ENCODE data around the gene DBH. TPM values are rescaled to one million over a fixed set of nuclear protein-coding genes. Genes with fewer than 3 reads are reported as not detected.

Gene DBH
- total RNA-seq, 2 donors from 2014 or later: not detected

GRCh38 chr9:133631111-133631510, 5.1 kb upstream of the DBH start:
- H3K4me3 ChIP-seq: no peak overlapping the region
- H3K27me3 ChIP-seq: no peaks in the 10 kb centered on the region
- TF ChIP-seq, protein P1, sequence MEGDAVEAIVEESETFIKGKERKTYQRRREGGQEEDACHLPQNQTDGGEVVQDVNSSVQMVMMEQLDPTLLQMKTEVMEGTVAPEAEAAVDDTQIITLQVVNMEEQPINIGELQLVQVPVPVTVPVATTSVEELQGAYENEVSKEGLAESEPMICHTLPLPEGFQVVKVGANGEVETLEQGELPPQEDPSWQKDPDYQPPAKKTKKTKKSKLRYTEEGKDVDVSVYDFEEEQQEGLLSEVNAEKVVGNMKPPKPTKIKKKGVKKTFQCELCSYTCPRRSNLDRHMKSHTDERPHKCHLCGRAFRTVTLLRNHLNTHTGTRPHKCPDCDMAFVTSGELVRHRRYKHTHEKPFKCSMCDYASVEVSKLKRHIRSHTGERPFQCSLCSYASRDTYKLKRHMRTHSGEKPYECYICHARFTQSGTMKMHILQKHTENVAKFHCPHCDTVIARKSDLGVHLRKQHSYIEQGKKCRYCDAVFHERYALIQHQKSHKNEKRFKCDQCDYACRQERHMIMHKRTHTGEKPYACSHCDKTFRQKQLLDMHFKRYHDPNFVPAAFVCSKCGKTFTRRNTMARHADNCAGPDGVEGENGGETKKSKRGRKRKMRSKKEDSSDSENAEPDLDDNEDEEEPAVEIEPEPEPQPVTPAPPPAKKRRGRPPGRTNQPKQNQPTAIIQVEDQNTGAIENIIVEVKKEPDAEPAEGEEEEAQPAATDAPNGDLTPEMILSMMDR (IDR thresholded peaks at IDR 0.05): no peak
- TF ChIP-seq POLR2A (IDR thresholded peaks at IDR 0.05): no peak
- 82 to 87% methylated on average over 3 to 12 of the region's 12 CpGs for WGBS, 2 donors
- DNase-seq (no peak), ATAC-seq (no peak)
- H3K27ac ChIP-seq: no peak overlapping the region
- no peaks in the 10 kb centered on the region for H3K36me3 ChIP-seq (replicated peaks in 1 of 2; ENCODE audit: insufficient read depth in 1 of 2, low read depth in 2 of 2)
- H3K4me1 ChIP-seq: no peaks in the 10 kb centered on the region
- H3K9me3 ChIP-seq: no peaks in the 10 kb centered on the region
- intact Hi-C loops (cut with DNase I): no loop called here

DNA sequence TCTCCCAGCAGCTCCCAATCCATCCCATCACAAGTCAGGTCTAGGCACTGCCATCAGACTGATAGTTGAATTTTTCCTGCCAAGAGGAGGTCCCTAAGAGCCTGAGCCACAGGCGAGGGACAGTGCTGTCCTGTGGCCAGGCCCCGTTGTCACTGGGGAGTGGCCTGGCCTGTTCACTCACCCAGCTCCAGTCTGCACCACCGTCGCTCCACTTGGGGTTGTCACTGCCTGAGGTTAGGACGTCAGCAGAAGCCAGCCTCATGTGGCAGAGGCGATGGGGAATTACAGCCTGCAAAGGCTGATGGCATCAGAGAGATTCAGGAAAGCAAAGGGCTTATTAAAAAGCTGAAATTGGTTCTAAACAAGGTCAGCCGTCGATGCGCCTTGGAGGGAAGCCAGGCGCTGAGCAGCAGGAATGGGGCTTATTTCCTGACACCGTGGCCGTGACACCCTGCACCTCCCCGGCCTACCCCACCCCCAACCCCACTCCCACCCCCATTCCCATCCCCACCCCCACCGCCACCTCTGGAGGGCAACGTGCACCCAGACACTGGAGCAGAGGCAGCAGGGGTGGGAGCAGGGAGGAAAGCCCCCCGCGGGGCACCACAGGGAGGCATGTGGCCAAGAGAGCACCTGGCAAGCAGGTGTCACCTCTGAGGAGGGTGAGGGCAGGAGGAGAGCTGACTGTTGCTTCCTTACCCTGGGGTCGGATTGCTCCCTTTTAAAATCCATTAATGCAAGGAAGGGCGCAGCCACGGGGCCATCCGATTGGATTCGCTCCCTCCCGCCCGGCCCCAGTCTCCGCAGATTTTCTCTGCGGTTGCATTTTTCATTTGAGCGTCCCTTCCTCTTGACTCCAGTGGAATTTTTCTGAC, 3.1 kb upstream of the DBH start:
- TF ChIP-seq POLR2A (IDR thresholded peaks at IDR 0.05): no peak
- TF ChIP-seq, protein P1 (IDR thresholded peaks at IDR 0.05): no peak
- WGBS, 2 donors: 50 to 53% methylated on average over 24 to 26 of the region's 27 CpGs
- intact Hi-C loops (cut with DNase I): no loop called here
- ATAC-seq: no peak
- no peak for DNase-seq
- no peaks in the 10 kb centered on the region for H3K36me3 ChIP-seq (replicated peaks in 1 of 2; ENCODE audit: insufficient read depth in 1 of 2, low read depth in 2 of 2)
- H3K9me3 ChIP-seq: no peaks in the 10 kb centered on the region
- H3K4me1 ChIP-seq: no peaks in the 10 kb centered on the region
- no peak overlapping the region for H3K27ac ChIP-seq
- no peak overlapping the region for H3K4me3 ChIP-seq
- H3K27me3 ChIP-seq: no peaks in the 10 kb centered on the region

DNA sequence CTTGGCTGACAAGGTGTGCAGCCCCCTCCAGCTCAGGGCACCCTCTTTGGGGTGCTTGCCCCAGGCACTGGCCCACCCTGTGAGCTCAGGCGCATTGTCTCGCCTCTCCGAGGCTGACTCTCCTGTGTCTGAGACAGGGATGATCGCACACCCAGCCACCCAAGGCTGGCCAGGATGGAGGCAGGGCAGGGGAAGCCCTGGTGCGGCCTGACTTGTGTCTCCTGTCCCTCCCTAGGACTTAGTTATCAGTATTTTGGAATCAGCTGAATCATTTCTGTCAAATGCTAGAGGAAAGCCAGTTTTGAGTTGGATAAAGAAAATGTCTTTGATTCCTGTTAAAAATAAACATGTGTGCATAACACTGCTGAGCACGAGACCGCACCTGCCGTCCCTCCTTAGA, 2.5 kb upstream of the DBH start:
- TF ChIP-seq POLR2A (IDR thresholded peaks at IDR 0.05): no peak
- TF ChIP-seq, protein P1 (IDR thresholded peaks at IDR 0.05): no peak
- no peak overlapping the region for H3K27ac ChIP-seq
- WGBS, 2 donors: 58 to 66% methylated on average over 8 of the region's 8 CpGs
- H3K4me3 ChIP-seq: no peak overlapping the region
- no peaks in the 10 kb centered on the region for H3K27me3 ChIP-seq
- no peaks in the 10 kb centered on the region for H3K36me3 ChIP-seq (replicated peaks in 1 of 2; ENCODE audit: insufficient read depth in 1 of 2, low read depth in 2 of 2)
- no peak for ATAC-seq
- DNase-seq: no peak
- intact Hi-C loops (cut with DNase I): no loop called here
- no peaks in the 10 kb centered on the region for H3K4me1 ChIP-seq
- no peaks in the 10 kb centered on the region for H3K9me3 ChIP-seq

- no peaks in the 10 kb centered on the region for H3K4me1 ChIP-seq
- no peak for ATAC-seq
- H3K4me3 ChIP-seq: no peak overlapping the region
- no peaks in the 10 kb centered on the region for H3K9me3 ChIP-seq
- TF ChIP-seq, protein P1 (IDR thresholded peaks at IDR 0.05): no peak
- TF ChIP-seq POLR2A (IDR thresholded peaks at IDR 0.05): no peak
- no peak for DNase-seq
- H3K36me3 ChIP-seq (replicated peaks in 1 of 2; ENCODE audit: insufficient read depth in 1 of 2, low read depth in 2 of 2): no peaks in the 10 kb centered on the region
- no peaks in the 10 kb centered on the region for H3K27me3 ChIP-seq
- WGBS, 2 donors: 50 to 64% methylated on average over 14 to 24 of the region's 24 CpGs
- no peak overlapping the region for H3K27ac ChIP-seq
- intact Hi-C loops (cut with DNase I): no loop called here
Measured at GRCh38 chr9:133634081-133634691, 2.0 kb upstream of the DBH start.

Measured in body of pancreas (tissue), 4 donors.